ENCODE results near the gene BRINP3.
"Not testable (repeated sequence)": the region's sequence is repeated elsewhere in the genome, so short reads cannot be mapped to it uniquely, and the experiment has no call there.

BRINP3 gene

DNA sequence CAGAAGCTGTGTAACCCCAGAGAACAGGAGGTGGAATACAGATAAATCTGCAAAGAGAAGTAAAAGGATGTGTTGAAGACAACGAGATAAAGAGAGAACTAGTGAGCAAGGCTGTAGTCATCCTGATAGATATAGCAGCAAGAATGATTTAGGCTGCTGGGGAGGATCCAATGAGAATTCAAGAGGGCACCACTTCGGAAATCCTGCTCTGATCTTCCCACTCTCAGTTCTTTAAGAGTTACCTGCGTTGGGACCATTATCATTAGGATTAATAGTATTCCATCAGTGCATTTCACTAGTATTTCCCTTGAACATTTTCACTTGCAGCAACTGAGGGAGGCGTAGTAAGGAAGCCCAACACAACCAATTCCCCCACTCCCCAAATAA lies at the start of gene BRINP3:
Gene BRINP3 (minus strand): TSS at position 103 of the 387 bp plus-strand sequence.
- H3K9ac ChIP-seq (ENCODE audit: low read length) = peak within 1 kb of the TSS; percentile 58
- peaks cover 48% of the 10 kb centered on the region for H3K27me3 ChIP-seq (ENCODE audit: control insufficient read depth, insufficient read depth, low read length)
- H3K4me3 ChIP-seq (ENCODE audit: low read length) = peak within 1 kb of the TSS; percentile 97

DNA sequence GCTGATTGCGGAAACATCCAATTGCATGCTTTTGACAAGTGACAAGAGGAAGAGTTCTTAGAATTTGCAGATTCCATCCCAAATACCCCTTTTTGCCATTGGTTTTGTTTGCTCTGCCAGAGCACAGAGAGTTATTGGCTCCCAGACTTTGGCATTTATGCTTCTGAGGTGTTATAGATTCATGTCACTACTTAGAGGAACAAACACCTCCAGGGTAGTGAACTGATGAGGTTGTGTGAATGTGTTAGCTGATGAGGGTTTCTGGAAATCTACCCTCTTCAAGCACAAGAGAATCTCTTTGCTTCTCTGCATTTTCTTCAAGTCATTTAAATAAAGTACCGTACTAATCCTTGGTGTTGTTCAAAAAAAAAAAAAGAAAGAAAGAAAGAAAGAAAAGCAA lies 33.9 kb upstream of the BRINP3 start:
- no peaks in the 10 kb centered on the region for H3K4me1 ChIP-seq (ENCODE audit: control insufficient read depth, low read depth, low read length)
- no peak overlapping the region for H3K27ac ChIP-seq (ENCODE audit: low read length)
- no peak overlapping the region for H3K4me3 ChIP-seq (ENCODE audit: low read length)
- H3K9me3 ChIP-seq (ENCODE audit: control insufficient read depth, low read depth, low read length) = no peaks in the 10 kb centered on the region
- H3K9ac ChIP-seq (ENCODE audit: low read length) = no peak overlapping the region
- no peaks in the 10 kb centered on the region for H3K36me3 ChIP-seq (ENCODE audit: control insufficient read depth, low read depth, low read length)
- no peaks in the 10 kb centered on the region for H3K27me3 ChIP-seq (ENCODE audit: control insufficient read depth, insufficient read depth, low read length)

More for the DNA sequence above, at the start of gene BRINP3:
- no peaks in the 10 kb centered on the region for H3K36me3 ChIP-seq (ENCODE audit: control insufficient read depth, low read depth, low read length)
- H3K4me1 ChIP-seq (ENCODE audit: control insufficient read depth, low read depth, low read length) = peaks cover 33% of the 10 kb centered on the region
- H3K27ac ChIP-seq (ENCODE audit: low read length) = peak within 1 kb of the TSS; percentile 45
- H3K9me3 ChIP-seq (ENCODE audit: control insufficient read depth, low read depth, low read length) = no peaks in the 10 kb centered on the region

DNA sequence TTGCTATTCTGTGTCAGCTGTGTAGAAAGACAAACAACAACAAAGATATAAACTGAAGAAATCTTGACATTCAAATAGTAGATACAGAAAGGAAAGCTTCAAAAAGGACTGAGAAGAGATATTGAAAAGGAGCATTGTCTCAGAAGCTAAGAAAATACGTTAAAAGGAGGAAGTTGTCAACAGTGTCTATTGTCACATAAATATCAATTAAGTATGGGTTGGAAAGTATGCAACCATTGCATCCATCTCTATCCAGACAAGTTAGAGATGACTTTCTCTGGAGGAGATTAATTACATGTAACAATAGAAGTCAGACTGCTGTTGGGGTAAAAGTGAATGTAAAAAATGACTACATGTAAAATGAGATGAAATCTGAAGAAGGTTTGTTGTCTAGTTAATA lies 29.7 kb upstream of the BRINP3 start:
- Histone ChIP-seq H3K4me3 (ENCODE audit: low read length) (no peak overlapping the region), H3K27ac (ENCODE audit: low read length) (no peak overlapping the region), H3K36me3 (ENCODE audit: control insufficient read depth, low read depth, low read length) (no peaks in the 10 kb centered on the region), H3K9me3 (ENCODE audit: control insufficient read depth, low read depth, low read length) (no peaks in the 10 kb centered on the region), H3K27me3 (ENCODE audit: control insufficient read depth, insufficient read depth, low read length) (no peaks in the 10 kb centered on the region), H3K9ac (ENCODE audit: low read length) (no peak overlapping the region), H3K4me1 (ENCODE audit: control insufficient read depth, low read depth, low read length) (no peaks in the 10 kb centered on the region)

GRCh38 chr1:190504539-190504938 lies 26.9 kb upstream of the BRINP3 start:
- H3K9me3 ChIP-seq (ENCODE audit: control insufficient read depth, low read depth, low read length); H3K27me3 ChIP-seq (ENCODE audit: control insufficient read depth, insufficient read depth, low read length); H3K4me1 ChIP-seq (ENCODE audit: control insufficient read depth, low read depth, low read length); H3K4me3 ChIP-seq (ENCODE audit: low read length); H3K27ac ChIP-seq (ENCODE audit: low read length); H3K9ac ChIP-seq (ENCODE audit: low read length); H3K36me3 ChIP-seq (ENCODE audit: control insufficient read depth, low read depth, low read length): not testable (repeated sequence)

DNA sequence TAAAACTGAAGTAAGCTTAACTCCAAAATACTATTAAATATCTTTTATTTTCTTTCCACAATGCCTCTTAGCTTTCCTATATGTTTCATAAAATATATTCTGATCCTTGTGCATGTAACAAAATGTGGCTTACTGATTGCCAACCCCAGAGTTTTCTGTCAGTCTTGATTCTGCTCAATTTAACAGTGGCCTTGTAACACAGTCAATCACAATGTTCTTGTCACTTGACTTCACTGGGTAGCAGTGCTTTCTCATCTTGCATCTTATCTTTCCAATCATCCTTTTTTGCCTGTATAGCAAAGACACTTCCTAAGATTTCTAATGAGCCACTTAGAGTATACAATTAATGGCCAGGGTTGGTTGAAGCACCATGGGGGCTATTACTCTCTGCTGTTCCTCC lies 19.9 kb upstream of the BRINP3 start:
- Histone ChIP-seq H3K27ac (ENCODE audit: low read length) (no peak overlapping the region), H3K9ac (ENCODE audit: low read length) (no peak overlapping the region), H3K36me3 (ENCODE audit: control insufficient read depth, low read depth, low read length) (no peaks in the 10 kb centered on the region), H3K27me3 (ENCODE audit: control insufficient read depth, insufficient read depth, low read length) (no peaks in the 10 kb centered on the region), H3K9me3 (ENCODE audit: control insufficient read depth, low read depth, low read length) (no peaks in the 10 kb centered on the region), H3K4me3 (ENCODE audit: low read length) (no peak overlapping the region), H3K4me1 (ENCODE audit: control insufficient read depth, low read depth, low read length) (no peaks in the 10 kb centered on the region)

DNA sequence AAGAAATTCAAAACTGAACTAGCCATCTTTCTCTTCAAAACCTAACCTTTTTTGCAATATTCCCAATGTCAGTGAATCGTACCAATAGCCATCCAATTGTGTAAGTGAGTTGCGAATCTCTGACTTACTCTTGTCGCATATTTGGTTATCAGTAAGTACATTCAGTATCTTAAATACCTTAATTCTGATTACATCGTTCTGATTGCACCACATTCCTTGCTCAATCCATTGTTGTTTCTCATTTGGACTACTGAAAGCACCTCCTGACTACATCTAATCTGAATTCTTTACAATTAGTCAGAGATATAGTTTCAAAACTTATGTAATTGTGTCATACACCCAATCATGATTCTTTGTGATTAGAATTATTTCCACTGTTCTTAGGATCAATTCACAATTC lies 16.8 kb upstream of the BRINP3 start:
- H3K36me3 ChIP-seq (ENCODE audit: control insufficient read depth, low read depth, low read length) = no peaks in the 10 kb centered on the region
- no peak overlapping the region for H3K27ac ChIP-seq (ENCODE audit: low read length)
- no peaks in the 10 kb centered on the region for H3K9me3 ChIP-seq (ENCODE audit: control insufficient read depth, low read depth, low read length)
- no peaks in the 10 kb centered on the region for H3K27me3 ChIP-seq (ENCODE audit: control insufficient read depth, insufficient read depth, low read length)
- no peak overlapping the region for H3K4me3 ChIP-seq (ENCODE audit: low read length)
- H3K4me1 ChIP-seq (ENCODE audit: control insufficient read depth, low read depth, low read length) = no peaks in the 10 kb centered on the region
- H3K9ac ChIP-seq (ENCODE audit: low read length) = no peak overlapping the region

DNA sequence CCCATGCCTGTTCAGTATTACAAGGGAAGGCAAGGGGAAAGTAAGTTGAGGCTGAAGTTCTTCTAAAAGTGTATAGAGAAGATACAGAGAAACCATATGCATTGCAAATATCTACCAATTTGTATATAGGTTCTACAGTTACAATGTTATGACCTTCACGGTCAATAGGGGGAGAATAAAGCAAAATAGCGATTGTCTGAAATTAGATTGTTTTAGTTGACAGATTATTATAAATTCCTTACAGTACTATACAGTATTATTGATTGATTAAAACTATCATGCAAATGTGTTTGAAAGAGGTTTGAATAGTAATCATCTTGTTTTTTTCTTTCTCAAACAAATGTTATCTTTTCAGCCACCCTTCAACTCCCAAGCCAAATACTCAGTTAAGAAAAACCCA lies 13.7 kb upstream of the BRINP3 start:
- Histone ChIP-seq H3K4me3 (ENCODE audit: low read length) (no peak overlapping the region), H3K4me1 (ENCODE audit: control insufficient read depth, low read depth, low read length) (no peaks in the 10 kb centered on the region), H3K9me3 (ENCODE audit: control insufficient read depth, low read depth, low read length) (no peaks in the 10 kb centered on the region), H3K36me3 (ENCODE audit: control insufficient read depth, low read depth, low read length) (no peaks in the 10 kb centered on the region), H3K9ac (ENCODE audit: low read length) (no peak overlapping the region), H3K27me3 (ENCODE audit: control insufficient read depth, insufficient read depth, low read length) (no peaks in the 10 kb centered on the region), H3K27ac (ENCODE audit: low read length) (no peak overlapping the region)

DNA sequence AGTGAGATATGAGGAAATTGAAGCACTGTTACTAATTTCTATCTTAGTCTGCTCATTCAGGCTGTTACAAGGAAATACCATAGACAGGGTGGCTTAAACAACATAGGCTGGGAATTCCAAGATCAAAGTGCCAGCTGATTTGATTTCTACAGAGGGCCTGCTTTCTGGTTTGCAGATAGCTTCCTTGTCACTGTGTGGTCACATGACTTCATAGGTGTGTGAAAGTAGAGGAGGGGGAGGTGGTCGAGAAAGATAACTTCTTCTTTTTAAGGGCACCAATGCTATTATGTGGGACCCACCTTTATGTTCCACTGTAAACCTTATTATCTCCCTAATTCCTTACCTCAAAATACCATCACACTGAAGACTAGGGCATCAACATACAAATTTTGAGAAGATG lies 6.4 kb upstream of the BRINP3 start:
- H3K4me3 ChIP-seq (ENCODE audit: low read length) = no peak overlapping the region
- no peaks in the 10 kb centered on the region for H3K9me3 ChIP-seq (ENCODE audit: control insufficient read depth, low read depth, low read length)
- H3K27ac ChIP-seq (ENCODE audit: low read length) = no peak overlapping the region
- H3K36me3 ChIP-seq (ENCODE audit: control insufficient read depth, low read depth, low read length) = no peaks in the 10 kb centered on the region
- H3K27me3 ChIP-seq (ENCODE audit: control insufficient read depth, insufficient read depth, low read length) = no peaks in the 10 kb centered on the region
- H3K4me1 ChIP-seq (ENCODE audit: control insufficient read depth, low read depth, low read length) = peaks cover 14% of the 10 kb centered on the region
- H3K9ac ChIP-seq (ENCODE audit: low read length) = no peak overlapping the region

DNA sequence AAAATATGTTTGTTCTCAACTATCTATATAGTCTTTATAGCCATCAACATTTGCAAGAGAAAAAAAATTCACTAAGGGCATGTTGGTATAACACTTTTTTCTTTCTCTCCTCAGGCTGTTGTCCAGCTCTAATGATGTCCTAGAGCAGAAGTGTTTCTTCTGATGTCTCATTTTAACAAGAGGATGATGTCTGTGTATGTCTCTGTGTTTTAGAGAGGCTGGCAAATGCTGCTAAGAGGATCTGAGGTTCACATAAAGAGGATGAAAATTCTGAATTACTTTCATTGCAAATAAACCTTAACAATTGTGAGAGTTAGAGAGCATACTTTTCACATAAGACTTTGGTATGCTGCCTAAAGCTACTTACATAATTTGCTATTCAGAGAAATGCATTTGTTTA lies 2.6 kb upstream of the BRINP3 start:
- H3K4me3 ChIP-seq (ENCODE audit: low read length) = no peak overlapping the region
- no peaks in the 10 kb centered on the region for H3K9me3 ChIP-seq (ENCODE audit: control insufficient read depth, low read depth, low read length)
- H3K27ac ChIP-seq (ENCODE audit: low read length) = no peak overlapping the region
- peaks cover 29% of the 10 kb centered on the region for H3K27me3 ChIP-seq (ENCODE audit: control insufficient read depth, insufficient read depth, low read length)
- no peak overlapping the region for H3K9ac ChIP-seq (ENCODE audit: low read length)
- no peaks in the 10 kb centered on the region for H3K36me3 ChIP-seq (ENCODE audit: control insufficient read depth, low read depth, low read length)
- peaks cover 33% of the 10 kb centered on the region for H3K4me1 ChIP-seq (ENCODE audit: control insufficient read depth, low read depth, low read length)

GRCh38 chr1:190479516-190479915 lies 1.9 kb upstream of the BRINP3 start:
- Histone ChIP-seq H3K9me3 (ENCODE audit: control insufficient read depth, low read depth, low read length) (no peaks in the 10 kb centered on the region), H3K27me3 (ENCODE audit: control insufficient read depth, insufficient read depth, low read length) (peaks cover 36% of the 10 kb centered on the region), H3K4me3 (ENCODE audit: low read length) (peak overlapping the region; percentile 97), H3K9ac (ENCODE audit: low read length) (peak overlapping the region; percentile 58), H3K27ac (ENCODE audit: low read length) (no peak overlapping the region), H3K4me1 (ENCODE audit: control insufficient read depth, low read depth, low read length) (peaks cover 33% of the 10 kb centered on the region), H3K36me3 (ENCODE audit: control insufficient read depth, low read depth, low read length) (no peaks in the 10 kb centered on the region)

DNA sequence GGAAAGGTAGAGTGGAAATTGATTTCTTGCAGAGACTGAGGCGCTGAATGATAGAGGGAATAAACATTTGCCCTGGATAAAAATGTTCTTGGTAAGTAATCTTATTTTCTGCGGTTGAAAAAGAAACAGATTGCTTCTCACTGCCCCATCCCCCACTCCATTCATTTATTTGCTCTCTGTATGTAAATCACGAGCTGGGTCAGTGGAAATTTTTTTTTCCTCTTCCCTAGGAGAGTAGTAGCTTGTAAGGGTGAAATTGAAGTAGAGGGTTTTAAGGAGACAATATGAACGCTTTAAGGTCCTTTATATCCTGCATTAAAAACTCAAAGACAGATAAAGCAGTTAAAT lies 1.4 kb upstream of the BRINP3 start:
- Histone ChIP-seq H3K4me1 (ENCODE audit: control insufficient read depth, low read depth, low read length) (peaks cover 33% of the 10 kb centered on the region), H3K9ac (ENCODE audit: low read length) (peak overlapping the region; percentile 58), H3K27me3 (ENCODE audit: control insufficient read depth, insufficient read depth, low read length) (peaks cover 41% of the 10 kb centered on the region), H3K27ac (ENCODE audit: low read length) (no peak overlapping the region), H3K4me3 (ENCODE audit: low read length) (peak overlapping the region; percentile 97), H3K36me3 (ENCODE audit: control insufficient read depth, low read depth, low read length) (no peaks in the 10 kb centered on the region), H3K9me3 (ENCODE audit: control insufficient read depth, low read depth, low read length) (no peaks in the 10 kb centered on the region)

DNA sequence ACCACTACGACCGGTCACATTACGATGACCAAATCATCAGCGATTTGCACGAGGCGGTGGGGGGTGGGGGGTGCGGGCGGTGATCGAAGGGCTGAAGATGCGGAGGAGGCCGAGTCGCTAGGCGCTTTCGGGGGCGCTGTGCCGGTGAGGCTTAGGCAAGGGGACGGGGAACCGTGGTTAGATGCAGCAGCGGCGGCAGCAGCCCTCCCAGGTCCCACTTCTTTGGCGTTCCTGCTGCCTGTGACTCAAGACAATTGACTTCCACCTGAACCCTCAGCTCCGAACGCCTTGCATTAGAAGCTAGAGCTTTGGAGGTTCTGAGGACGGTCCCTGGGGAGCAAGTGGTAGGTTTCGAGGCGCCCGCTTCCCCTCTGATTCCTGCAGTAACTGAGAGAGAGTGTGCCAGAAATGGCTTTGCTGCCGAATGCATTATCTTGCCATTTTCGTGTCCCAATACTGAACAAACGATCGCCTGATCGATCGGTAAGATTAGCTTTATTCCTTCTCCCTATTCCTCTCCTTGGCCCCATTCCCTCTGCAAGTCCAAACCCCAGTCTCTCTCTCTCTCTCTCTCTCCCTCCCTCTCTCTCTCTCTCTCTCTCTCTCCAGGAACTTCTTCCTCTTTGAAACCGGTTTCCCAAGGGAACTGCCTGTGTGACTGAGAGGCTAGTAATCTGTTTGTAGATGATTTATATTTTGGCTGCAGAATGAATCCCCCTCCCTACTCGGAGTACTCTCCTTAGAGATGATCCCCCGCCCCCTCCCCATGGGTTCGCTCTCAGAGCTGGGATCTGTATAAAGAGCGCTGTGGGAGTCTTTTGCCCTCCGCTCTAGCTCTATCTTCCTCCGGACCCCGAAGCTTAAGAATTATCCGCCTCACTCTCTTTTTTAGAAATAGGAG lies 735 bp upstream of the BRINP3 start:
- Histone ChIP-seq H3K4me3 (ENCODE audit: low read length) (peak overlapping the region; percentile 97), H3K9me3 (ENCODE audit: control insufficient read depth, low read depth, low read length) (no peaks in the 10 kb centered on the region), H3K27ac (ENCODE audit: low read length) (peak overlapping the region; percentile 45), H3K4me1 (ENCODE audit: control insufficient read depth, low read depth, low read length) (peaks cover 33% of the 10 kb centered on the region), H3K36me3 (ENCODE audit: control insufficient read depth, low read depth, low read length) (no peaks in the 10 kb centered on the region), H3K9ac (ENCODE audit: low read length) (peak overlapping the region; percentile 58), H3K27me3 (ENCODE audit: control insufficient read depth, insufficient read depth, low read length) (peaks cover 47% of the 10 kb centered on the region)
